Upper lobe of left lung (tissue), 6 donors: ENCODE measurements around the gene PIGL. TPM values are rescaled to one million over a fixed set of nuclear protein-coding genes. Genes with fewer than 3 reads are reported as not detected.

ENCODE experiments used
- ATAC-seq, 2 donors: fragments of 200-7000 bp; cut with Tn5 transposase; one replicate each; pipeline ENCODE4 v1.9.1; 2022; ENCODE audit warnings: mild to moderate bottlenecking in 2 of 2, moderate library complexity in 2 of 2; ENCODE audit not compliant: low FRiP score in 2 of 2
- DNase-seq, 2 donors: peaks; one replicate each; pipeline ENCODE4 v3.0.0-alpha.2; 2019 to 2020
- H3K27ac ChIP-seq, 4 donors: fragments of 200-600 bp; sonication (generic); one replicate each; pipeline ENCODE4 v1.5.1; 2016 to 2019
- H3K27me3 ChIP-seq, 4 donors: fragments of 200-600 bp; sonication (generic); one replicate each; pipeline ENCODE4 v1.5.1; 2017 to 2019
- H3K36me3 ChIP-seq, 4 donors: fragments of 200-600 bp; sonication (generic); one replicate each; pipeline ENCODE4 v1.5.1; 2016 to 2019
- H3K4me1 ChIP-seq, 4 donors: fragments of 200-600 bp; sonication (generic); one replicate each; pipeline ENCODE4 v1.5.1; 2018 to 2019
- H3K4me3 ChIP-seq, 4 donors: fragments of 200-600 bp; sonication (generic); one replicate each; pipeline ENCODE4 v1.5.1; 2017 to 2019; ENCODE audit warnings: mild to moderate bottlenecking in 2 of 4, moderate library complexity in 1 of 4
- H3K9me3 ChIP-seq, 4 donors: fragments of 200-600 bp; sonication (generic); one replicate each; pipeline ENCODE4 v1.5.1; 2018 to 2019
- CTCF ChIP-seq, 6 experiments: fragments of 450-650 bp in 4 of 6; fragments of 200-600 bp in 2 of 6; sonication (generic) in 2 of 6; IDR thresholded peaks; one replicate each; pipeline ENCODE4 v1.5.1; 2016 to 2019; ENCODE audit warnings: antibody characterized with exemption in 6 of 6
- EP300 ChIP-seq, 4 donors: sonication (generic); formaldehyde crosslinking; IDR thresholded peaks; one replicate each; pipeline ENCODE4 v1.5.1; 2017; ENCODE audit warnings: antibody characterized with exemption in 4 of 4, control low read depth in 2 of 4
- POLR2A ChIP-seq, 4 donors: fragments of 450-650 bp; IDR thresholded peaks; one replicate each; pipeline ENCODE4 v1.5.1; 2016 to 2017; ENCODE audit warnings: antibody characterized with exemption in 4 of 4, mild to moderate bottlenecking in 2 of 4
- POLR2AphosphoS5 ChIP-seq, 2 donors: sonication (generic); formaldehyde crosslinking; IDR thresholded peaks; one replicate each; pipeline ENCODE4 v1.5.1; 2017; ENCODE audit warnings: antibody characterized with exemption in 2 of 2
- WGBS, 2 donors: methylation state at CpG; one replicate each; pipeline ENCODE4 v1.1.5; 2017 to 2018; 5-methylcytosine and 5-hydroxymethylcytosine counted together
- total RNA-seq, 6 donors: library from RNA; depleted of rRNA in 4 of 6; stranded (reverse); fragments of >200 nt in 4 of 6; gene quantifications; one replicate each; pipeline versions ENCODE4 v1.1.0 to v1.2.1, GENCODE V29; 2016 to 2021
- donor health status: DM: no; HTN: no; CAD: no; lungs with moderate emphysema.
- donor health status: DM: no; HTN: yes; CAD: no; lungs with severe emphysema.

Gene PIGL
- total RNA-seq, 6 donors from 2014 or later, result 20.8 to 207 (median 53.1) TPM

GRCh38 chr17:16314189-16314588, 97.2 kb downstream of the PIGL start:
- H3K27me3 ChIP-seq, result no peaks in the 10 kb centered on the region
- ATAC-seq (no peak), DNase-seq (no peak)
- TF ChIP-seq POLR2A (IDR thresholded peaks at IDR 0.05), result no peak
- no peak for TF ChIP-seq EP300 (IDR thresholded peaks at IDR 0.05)
- no peak for TF ChIP-seq CTCF (IDR thresholded peaks at IDR 0.05)
- TF ChIP-seq POLR2AphosphoS5 (IDR thresholded peaks at IDR 0.05), result no peak
- H3K9me3 ChIP-seq, result no peaks in the 10 kb centered on the region
- H3K4me3 ChIP-seq, result no peak overlapping the region
- no peak overlapping the region for H3K27ac ChIP-seq
- peaks cover 0 to 6% (median 0%) of the 10 kb centered on the region in 4 donors for H3K4me1 ChIP-seq
- H3K36me3 ChIP-seq, result peaks cover 0 to 24% (median 4%) of the 10 kb centered on the region in 4 donors

GRCh38 chr17:16314859-16315258, 97.8 kb downstream of the PIGL start:
- H3K36me3 ChIP-seq, result peaks cover 0 to 24% (median 4%) of the 10 kb centered on the region in 4 donors
- no peak overlapping the region for H3K27ac ChIP-seq
- TF ChIP-seq POLR2A (IDR thresholded peaks at IDR 0.05) (no peak), CTCF (IDR thresholded peaks at IDR 0.05) (no peak), POLR2AphosphoS5 (IDR thresholded peaks at IDR 0.05) (no peak), EP300 (IDR thresholded peaks at IDR 0.05) (no peak)
- peak in 1 of 2 donors; percentile 26 for DNase-seq
- 71 to 81% methylated on average over 3 of the region's 3 CpGs for WGBS, 2 donors
- no peaks in the 10 kb centered on the region for H3K9me3 ChIP-seq
- H3K4me1 ChIP-seq, result peaks cover 0 to 6% (median 0%) of the 10 kb centered on the region in 4 donors
- no peak for ATAC-seq
- H3K4me3 ChIP-seq, result no peak overlapping the region
- H3K27me3 ChIP-seq, result no peaks in the 10 kb centered on the region

- H3K9me3 ChIP-seq, result no peaks in the 10 kb centered on the region
- H3K4me1 ChIP-seq, result no peaks in the 10 kb centered on the region
- no peak overlapping the region for H3K27ac ChIP-seq
- no peak overlapping the region for H3K4me3 ChIP-seq
- TF ChIP-seq POLR2AphosphoS5 (IDR thresholded peaks at IDR 0.05) (no peak), POLR2A (IDR thresholded peaks at IDR 0.05) (no peak), EP300 (IDR thresholded peaks at IDR 0.05) (no peak), CTCF (IDR thresholded peaks at IDR 0.05) (no peak)
- H3K27me3 ChIP-seq, result no peaks in the 10 kb centered on the region
- H3K36me3 ChIP-seq, result peaks cover 0 to 29% (median 4%) of the 10 kb centered on the region in 4 donors
- 81 to 89% methylated on average over 2 of the region's 3 CpGs for WGBS, 2 donors
- ATAC-seq (no peak), DNase-seq (no peak)
These were observed 103.0 kb downstream of the PIGL start for GRCh38 chr17:16319969-16320368.

- TF ChIP-seq POLR2AphosphoS5 (IDR thresholded peaks at IDR 0.05) (no peak), CTCF (IDR thresholded peaks at IDR 0.05) (no peak), POLR2A (IDR thresholded peaks at IDR 0.05) (no peak), EP300 (IDR thresholded peaks at IDR 0.05) (no peak)
- DNase-seq, result no peak
- Histone ChIP-seq H3K27ac (no peak overlapping the region), H3K9me3 (no peaks in the 10 kb centered on the region), H3K4me3 (no peak overlapping the region), H3K27me3 (no peaks in the 10 kb centered on the region), H3K4me1 (no peaks in the 10 kb centered on the region), H3K36me3 (peaks cover 0 to 29% (median 11%) of the 10 kb centered on the region in 4 donors)
- ATAC-seq, result no peak
- WGBS, 2 donors, result 93 to 94% methylated on average over 3 of the region's 3 CpGs
These were observed 105.6 kb downstream of the PIGL start for GRCh38 chr17:16322636-16323035.

GRCh38 chr17:16325964-16326363, 109.0 kb downstream of the PIGL start:
- peaks cover 0 to 29% (median 11%) of the 10 kb centered on the region in 4 donors for H3K36me3 ChIP-seq
- ATAC-seq, result no peak
- WGBS, 2 donors, result 100% methylated on average over 1 of the region's 1 CpG; no CpG with 5 or more reads in 1 of the 2 donors

More at GRCh38 chr17:16325964-16326363, 109.0 kb downstream of the PIGL start:
- Histone ChIP-seq H3K9me3 (no peaks in the 10 kb centered on the region), H3K27ac (no peak overlapping the region), H3K4me3 (no peak overlapping the region), H3K27me3 (no peaks in the 10 kb centered on the region), H3K4me1 (peaks cover 0 to 9% (median 2%) of the 10 kb centered on the region in 4 donors)
- TF ChIP-seq POLR2AphosphoS5 (IDR thresholded peaks at IDR 0.05) (no peak), EP300 (IDR thresholded peaks at IDR 0.05) (no peak), POLR2A (IDR thresholded peaks at IDR 0.05) (no peak), CTCF (IDR thresholded peaks at IDR 0.05) (no peak)
- DNase-seq, result no peak
